HG03095 (cell line): ENCODE measurements around the gene HERC4.
A peak's percentile ranks its signal among the peaks of the same experiment; 100 is the strongest.

Source experiments
- ATAC-seq: cut with Tn5 transposase; IDR thresholded peaks from one replicate; pipeline ENCODE4 v1.9.1; 2021; ENCODE audit warnings: moderate library complexity; ENCODE audit not compliant: unreplicated experiment

The HERC4 gene, protein sequence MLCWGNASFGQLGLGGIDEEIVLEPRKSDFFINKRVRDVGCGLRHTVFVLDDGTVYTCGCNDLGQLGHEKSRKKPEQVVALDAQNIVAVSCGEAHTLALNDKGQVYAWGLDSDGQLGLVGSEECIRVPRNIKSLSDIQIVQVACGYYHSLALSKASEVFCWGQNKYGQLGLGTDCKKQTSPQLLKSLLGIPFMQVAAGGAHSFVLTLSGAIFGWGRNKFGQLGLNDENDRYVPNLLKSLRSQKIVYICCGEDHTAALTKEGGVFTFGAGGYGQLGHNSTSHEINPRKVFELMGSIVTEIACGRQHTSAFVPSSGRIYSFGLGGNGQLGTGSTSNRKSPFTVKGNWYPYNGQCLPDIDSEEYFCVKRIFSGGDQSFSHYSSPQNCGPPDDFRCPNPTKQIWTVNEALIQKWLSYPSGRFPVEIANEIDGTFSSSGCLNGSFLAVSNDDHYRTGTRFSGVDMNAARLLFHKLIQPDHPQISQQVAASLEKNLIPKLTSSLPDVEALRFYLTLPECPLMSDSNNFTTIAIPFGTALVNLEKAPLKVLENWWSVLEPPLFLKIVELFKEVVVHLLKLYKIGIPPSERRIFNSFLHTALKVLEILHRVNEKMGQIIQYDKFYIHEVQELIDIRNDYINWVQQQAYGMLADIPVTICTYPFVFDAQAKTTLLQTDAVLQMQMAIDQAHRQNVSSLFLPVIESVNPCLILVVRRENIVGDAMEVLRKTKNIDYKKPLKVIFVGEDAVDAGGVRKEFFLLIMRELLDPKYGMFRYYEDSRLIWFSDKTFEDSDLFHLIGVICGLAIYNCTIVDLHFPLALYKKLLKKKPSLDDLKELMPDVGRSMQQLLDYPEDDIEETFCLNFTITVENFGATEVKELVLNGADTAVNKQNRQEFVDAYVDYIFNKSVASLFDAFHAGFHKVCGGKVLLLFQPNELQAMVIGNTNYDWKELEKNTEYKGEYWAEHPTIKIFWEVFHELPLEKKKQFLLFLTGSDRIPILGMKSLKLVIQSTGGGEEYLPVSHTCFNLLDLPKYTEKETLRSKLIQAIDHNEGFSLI

DNA sequence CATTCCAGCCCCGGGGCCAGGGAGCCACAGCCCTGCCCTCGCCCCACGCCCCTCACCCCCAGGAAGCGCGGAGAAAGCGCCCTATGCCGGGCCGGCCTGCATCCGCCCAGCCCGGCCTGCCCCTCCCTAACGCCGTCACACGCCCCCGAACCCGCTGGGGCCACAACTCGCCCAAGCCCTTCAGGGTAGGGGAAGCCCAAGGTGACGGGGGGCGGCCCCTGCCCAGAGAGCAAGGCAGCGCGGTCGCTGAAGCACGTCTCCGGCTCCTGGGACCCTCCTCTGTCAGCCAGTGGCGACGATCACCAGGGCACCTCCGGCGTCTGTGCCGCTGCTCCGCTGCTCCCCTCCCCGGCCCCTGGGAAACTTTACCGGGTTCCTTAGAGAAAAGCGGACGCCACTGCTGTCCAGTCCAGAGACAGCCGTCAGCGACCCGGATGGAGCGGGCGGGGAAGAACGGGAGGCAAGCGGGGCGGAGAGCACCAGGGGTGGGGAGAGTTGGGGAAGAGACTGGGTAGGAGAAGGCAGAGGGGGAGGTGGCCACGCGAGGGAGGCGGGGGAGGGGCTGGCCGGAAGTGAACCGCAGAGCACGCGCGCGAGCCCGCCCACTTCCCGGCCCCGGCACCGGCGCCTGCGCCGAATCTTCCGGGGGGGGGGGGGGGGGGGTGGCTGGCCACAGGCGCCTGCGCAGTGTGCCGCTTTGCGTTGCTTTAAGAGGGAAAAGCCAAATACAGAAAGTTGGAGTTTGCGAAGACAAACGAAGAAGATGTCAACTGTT is at the start of gene HERC4:
HERC4 (minus strand) TSS at position 509 of the 775 bp plus-strand sequence. CDS start 2,175 bp downstream, outside the sequence.
- peak; percentile 87 for ATAC-seq

DNA sequence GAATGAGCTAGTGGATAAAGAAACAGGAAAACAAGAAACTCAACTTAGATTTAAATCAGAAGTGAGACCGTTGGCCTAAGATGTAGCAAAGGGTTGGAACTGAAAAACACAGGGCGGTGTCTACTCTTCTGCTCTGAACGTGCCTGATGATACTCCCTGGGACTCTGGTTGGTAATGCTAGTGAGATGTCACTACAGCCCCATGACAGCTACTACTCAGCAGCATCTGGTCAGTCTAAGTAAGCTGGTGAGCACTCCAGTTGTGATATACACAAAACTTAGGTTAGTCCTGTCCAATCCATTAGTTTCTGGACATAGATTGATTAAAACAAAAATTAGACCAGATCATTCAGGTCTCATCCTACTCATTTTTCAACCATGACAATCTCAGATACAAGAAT is 49.6 kb upstream of the HERC4 start:
- ATAC-seq = no peak

DNA sequence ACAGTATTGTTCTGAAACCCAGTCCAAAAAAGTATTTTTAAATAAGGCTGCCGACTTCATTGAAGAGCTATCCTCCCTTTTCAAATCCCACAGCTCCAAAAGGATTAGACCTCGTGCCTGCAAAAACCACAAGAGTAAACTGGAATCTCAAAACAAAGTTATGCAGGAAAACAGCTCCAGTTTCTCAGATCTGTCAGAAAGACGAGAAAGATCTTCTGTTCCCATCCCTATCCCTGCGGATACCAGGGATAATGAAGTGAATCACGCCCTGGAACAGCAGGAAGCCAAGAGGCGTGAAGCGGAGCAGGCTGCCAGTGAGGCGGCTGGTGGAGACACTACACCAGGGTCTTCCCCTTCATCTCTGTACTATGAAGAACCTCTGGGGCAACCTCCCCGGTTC is 46.8 kb upstream of the HERC4 start:
- ATAC-seq = no peak

DNA sequence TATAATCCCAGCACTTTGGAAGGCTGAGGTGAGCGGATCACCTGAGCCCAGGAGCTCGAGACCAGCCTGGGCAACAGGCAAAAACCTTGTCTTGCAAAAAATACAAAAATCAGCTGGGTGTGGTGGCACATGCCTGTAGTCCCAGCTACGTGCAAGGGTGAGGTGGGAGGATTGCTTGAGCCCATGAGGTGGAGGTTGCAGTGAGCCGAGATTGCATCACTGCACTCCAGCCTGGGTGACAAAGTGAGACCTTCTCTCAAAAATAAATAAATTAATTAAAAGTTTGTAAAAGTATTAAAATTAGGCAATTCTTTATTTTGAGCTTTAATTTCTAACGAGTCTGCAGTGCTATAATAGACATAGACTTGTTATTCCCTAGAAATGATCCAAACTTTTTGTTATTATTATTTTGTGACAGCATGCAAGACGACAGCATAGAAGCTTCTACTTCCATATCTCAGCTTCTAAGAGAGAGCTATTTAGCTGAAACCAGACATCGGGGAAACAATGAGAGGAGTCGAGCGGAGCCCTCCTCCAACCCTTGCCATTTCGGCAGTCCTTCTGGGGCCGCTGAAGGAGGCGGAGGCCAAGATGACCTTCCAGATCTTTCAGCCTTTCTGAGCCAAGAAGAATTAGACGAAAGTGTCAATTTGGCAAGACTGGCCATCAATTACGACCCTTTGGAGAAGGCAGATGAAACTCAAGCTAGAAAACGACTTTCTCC is 46.1 kb upstream of the HERC4 start:
- ATAC-seq = no peak

DNA sequence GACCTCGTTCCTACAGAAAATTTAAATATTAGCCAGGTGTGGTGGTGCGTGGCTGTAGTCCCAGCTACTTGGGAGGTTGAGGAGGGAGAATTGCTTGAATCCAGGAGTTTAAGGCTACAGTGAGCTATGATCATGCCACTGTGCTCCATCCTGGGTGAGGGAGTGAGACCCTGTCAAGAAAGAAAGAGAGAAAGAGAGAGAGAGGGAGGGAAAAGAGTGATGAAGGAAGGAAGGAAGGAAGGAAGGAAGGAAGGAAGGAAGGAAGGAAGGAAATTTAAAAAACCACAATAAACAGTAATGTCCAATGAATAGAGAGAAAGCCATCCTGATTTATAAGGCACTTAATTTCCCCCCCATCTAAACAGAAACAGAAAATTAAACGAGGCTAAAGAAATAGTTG is 43.6 kb upstream of the HERC4 start:
- no peak for ATAC-seq

DNA sequence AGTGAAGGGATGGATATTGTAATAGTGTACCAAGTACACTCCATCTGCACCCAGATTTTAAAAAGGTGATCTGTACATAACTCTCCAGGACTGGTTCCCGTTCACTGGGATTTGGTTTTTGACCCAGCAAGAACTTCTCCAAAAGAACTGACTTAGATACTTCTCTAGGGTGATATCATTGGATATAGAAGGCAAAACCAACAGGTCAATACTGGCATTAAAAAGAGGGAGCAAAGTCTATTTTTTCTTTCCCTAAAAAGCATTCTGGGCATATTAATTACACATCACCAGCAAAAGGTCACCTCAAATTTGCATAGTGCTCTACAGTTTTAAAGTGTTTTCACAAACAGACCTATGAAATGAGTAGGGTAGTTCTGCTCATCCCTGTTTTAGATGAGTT is 37.8 kb upstream of the HERC4 start:
- ATAC-seq = no peak

DNA sequence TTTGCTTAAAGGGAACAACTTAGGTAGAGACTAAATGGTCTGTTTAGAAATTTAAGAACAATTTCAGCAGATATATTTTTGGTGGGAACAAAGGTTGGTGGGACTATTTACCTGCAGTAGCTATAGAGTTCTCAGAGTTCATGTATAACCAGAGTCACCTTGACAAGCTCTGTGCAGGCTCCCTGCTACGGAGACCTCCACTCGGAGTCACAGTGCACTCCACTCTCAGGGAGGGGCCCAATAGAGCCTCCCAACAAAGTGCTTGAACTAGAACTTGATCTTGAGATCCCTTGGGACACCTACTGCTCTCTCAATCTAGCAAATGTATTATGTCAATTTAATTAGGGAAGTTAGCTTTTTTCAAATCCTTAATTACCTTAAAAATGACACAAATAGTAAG is 36.5 kb upstream of the HERC4 start:
- no peak for ATAC-seq

DNA sequence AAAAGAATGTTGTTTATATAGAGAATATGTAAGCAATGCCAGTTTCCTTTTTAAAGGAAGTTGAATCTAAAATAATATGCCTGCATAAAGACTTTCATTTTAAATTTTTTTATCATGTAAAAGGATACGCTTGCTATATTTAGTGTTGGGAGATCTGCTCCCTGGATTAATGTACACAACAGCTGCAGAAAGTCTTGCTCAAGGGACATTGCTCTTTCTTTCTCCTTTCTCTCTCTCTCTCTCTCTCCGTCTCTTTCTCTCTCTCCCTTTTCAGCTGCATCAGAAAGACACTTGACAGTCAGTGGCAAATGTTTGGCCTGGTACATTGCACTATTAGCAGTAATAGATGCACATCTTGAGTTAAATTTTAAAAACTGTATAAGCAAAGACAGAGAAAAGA is 34.9 kb upstream of the HERC4 start:
- no peak for ATAC-seq

DNA sequence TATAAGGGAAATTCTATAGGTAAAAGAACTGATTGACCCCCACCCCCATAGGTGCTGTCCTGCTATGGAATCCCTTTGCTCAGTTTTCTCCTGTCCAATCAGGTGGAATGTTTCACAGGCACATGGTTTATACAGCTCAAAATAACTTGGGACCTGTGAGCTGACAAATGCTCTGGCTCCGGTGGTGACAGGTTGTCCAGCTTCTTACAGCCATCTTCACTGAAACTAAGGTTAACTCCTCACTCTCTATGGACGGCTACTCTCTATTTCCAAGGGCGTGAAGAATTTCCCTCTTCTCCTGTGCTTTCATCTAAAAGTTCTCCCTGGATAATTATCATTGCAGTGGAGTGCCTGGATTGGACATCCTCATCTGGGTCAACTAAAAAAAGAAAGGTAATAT is 34.2 kb upstream of the HERC4 start, which contains the start of gene MYPN:
MYPN (plus strand) TSS at position 158 of the 400 bp plus-strand sequence. CDS start 11,951 bp downstream, outside the sequence.
- ATAC-seq = no peak

DNA sequence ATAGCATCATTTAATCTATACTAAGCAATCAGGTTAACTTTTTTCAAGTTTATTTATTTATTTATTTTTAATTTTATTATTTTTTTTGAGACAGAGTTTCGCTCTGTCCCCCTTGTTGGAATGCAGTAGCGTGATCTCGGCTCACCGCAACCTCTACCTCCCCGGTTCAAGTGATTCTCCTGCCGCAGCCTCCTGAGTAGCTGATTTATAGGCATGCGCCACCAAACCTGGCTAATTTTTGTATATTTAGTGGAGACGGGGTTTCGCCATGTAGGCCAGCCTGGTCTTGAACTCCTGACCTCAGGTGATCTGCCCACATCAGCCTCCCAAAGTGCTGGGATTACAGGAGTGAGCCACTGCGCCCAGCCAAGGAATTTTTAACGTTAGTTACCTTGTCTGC is 33.6 kb upstream of the HERC4 start:
- no peak for ATAC-seq

DNA sequence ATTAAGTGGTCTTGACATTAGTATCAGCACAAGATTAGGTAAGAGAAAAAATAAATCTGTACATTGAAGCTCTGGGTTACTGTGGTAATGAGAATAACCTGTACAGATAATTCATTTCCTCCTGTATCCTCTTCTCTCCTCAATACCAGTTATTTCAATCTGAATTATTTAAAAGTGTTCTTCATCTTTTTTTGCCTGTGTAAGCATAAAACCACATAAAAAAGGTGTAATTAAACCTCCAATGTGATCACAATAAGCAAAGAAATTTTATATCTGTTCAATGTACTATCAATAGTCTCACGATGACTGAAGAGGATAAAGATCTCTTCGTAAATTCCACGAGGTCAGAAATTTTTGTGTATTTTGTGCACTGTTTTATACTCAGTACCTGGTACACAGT is 33.0 kb upstream of the HERC4 start:
- no peak for ATAC-seq

DNA sequence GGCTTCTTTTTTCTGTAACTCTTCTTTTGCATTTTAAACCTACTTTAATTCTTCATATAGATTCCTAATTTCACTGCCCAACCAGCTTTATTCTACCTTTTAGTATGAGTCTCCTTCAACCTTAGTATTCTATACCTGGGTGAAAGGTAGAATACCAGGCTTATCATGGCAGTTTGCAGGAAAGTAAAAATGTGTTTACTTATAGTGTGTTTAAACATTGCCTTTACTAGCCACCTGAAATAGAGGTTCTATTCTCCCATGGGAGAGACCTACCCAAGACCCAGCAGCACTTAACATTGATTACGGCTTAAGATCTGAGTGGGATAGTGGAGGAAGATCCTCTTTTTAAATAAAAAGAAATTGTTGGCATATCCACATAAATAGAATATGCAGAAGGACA is 32.6 kb upstream of the HERC4 start:
- ATAC-seq = no peak

DNA sequence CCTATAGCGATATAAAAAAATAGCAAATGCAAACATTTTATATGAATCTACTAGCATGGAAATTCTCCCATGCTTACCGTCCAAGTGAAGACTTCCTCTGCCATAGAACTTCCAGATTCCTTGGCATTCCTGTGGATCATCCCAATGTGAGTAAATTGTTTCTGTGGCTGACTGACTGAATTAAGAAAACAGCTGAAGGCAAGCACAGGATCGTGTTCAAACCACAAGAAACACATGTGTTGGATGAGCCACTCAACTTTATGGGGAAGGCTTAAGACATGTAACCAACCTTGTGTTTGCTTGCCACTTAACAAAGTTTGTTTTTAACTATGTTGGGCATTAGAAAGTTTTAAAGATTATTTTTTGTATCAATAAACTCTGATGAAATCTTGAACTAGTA is 31.6 kb upstream of the HERC4 start:
- no peak for ATAC-seq

DNA sequence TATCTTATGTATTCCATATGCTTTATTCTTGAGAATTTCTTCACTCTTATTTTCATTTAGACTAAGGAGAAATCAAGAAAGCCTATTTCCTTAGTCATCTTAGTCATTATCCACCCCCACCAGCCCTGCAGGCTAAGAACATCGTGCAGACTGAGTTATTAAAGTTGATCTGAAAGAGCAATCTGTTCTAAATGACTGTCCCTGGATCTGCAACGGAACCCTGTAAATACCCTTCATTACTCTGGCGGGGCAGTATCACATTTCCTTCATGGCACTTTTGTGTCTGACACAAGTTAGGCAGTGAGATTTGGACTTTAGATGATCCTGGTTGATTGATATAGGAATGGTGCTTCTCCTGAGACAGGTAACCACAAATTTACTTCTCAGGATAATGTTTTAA is 30.7 kb upstream of the HERC4 start:
- ATAC-seq = no peak

DNA sequence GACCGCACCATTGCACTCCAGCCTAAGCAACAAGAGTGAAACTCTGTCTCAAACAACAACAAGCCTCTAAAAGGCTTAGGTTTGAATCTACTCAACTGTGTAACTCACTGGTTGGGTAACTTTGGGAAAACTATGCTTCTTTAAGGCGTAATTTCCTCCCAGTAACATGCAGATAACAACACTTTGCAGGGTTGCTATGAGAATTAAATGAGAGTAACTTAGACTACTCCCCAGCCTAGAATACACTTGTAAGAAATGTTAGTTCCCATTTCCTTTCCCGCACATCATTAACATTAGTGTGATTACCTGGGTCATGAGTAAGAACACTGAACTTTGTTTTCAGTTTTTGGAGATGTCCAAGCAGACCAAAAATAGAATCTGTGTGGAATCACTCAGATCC is 28.8 kb upstream of the HERC4 start:
- no peak for ATAC-seq

DNA sequence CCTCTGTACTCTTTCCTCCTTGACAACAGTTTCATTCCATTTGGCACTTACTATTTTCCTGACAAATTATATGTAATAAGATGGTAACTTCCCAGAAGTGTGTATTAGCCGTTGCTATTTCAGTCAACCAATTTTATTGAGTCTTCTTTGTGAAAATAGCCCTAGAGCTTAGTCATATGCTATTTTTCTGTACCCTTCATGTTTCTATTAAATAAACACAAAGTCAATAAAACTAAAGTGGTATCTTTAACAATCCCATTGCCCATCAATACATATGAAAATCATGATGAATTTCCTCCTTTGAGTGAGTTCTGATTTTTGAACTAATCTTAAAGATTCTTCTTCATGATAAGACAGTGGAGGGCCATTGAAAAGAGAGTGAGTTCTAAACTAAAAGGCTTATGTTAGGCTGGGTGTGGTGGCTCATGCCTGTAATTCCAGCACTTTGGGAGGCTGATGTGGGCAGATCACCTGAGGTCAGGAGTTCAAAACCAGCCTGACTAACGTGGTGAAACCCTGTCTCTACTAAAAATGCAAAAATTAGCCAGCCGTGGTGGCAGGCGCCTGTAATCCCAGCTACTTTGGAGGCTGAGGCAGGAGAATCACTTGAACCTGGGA is 28.3 kb upstream of the HERC4 start:
- no peak for ATAC-seq

DNA sequence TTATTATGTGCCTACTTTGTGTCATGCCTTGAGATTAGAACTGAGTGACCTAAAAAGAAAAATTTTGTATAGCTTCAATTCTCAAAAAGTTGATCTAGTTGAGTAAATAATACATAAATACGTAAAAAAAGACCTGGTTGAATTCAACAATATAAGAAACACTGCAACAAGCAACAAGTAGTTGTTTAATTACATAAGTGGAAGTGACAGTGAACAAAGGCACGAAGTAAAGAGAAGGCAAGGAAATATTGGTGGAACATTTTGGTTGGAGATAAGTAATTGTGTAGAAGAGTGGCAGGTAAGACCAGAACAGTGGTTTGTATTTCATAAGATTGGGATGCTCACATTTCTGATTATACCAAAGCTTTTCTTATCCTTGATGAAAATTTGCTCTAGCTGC is 26.0 kb upstream of the HERC4 start:
- no peak for ATAC-seq

DNA sequence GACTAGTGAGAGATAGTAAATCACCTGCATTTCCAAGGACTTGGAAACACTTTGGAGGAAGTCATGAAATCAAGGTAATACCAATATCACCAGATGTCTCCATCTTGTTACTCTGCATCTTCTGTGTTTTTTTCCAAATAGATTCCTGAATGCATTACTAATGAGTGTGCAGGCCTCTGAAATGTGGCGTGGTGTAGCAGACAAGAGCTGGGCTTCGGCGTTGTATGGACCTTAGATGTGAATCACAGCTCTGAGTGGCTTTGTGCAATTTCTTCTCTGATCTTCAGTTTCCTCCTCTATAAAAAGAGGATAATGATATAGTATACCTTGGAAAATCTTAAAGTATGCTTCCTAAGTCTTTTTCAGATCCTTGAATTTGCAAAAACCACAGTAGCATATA is 24.7 kb upstream of the HERC4 start:
- ATAC-seq = no peak

DNA sequence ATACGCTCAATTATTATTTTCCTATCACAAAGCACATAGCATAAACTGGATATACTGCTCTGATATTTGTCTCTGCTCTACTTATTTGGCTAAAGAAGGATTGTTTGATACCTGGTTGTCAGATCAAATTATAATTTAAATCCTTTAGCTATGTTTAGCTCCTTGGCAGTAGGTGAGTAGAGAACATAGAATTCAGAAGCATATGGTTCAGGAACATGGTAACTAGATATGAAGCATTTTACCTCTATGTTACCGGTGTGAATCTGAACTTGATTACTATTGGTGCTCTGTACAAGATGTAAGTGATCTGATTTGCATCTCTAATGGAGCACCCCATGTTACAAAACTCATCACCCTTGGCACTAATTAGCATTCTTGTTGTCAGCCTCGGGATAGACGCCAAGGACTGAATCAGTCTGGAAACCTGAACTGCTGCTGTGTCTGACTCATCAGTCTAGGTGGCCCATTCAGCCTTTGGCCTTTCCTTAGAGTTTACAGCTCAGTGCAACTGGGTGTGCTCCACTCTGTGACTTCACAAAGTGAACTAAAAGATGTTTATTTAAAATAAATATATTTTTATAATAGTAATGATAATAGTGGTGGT is 21.9 kb upstream of the HERC4 start:
- no peak for ATAC-seq
